ENCODE data around the gene RIPOR1. TPM values are rescaled to one million over a fixed set of nuclear protein-coding genes. Genes with fewer than 3 reads are reported as not detected.
A peak's percentile ranks its signal among the peaks of the same experiment; 100 is the strongest.

RIPOR1 gene
- total and polyA plus RNA-seq, 8 donors, result 31.8 to 53.8 (median 36.2) TPM

DNA sequence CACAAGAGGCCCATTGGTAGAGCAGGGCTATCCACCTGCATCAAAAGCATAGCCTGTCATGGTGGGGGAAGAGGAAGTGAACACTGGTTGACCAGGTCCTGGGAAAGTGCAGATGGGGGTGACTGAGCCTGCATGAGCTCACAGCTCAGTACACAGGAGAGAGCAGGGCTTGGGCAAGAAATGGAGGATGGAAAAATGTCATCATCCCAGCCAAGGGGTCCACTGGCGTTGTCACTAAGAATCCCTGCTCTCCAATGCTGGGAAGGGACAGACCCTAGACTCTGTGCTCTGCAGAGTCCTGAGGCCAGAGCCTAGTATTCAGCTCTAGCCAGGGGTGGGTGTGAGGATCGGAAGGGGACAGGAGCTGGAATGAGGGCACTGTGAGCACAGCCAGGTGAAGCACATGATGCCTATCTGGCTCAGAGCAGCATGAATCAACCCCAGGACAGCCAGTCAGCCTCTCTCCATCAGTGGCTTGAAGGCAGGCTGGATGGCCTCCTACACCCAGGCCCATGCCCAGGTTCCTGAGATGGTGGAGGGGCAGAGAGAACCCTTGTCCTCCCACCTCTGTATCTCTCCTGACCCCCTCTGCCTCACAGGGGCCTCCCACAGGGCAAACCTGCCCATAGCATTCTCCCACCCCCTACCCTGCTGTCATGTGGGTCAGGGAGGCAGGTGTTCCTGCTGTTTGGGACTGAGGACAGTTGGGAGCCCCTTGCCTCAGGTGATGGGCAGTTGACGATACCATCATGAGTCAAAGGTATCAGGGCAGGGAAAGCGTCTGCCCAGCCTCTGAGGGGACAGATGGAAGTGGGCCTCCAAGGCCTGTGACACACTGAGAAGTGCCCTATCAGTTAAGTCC, 19.9 kb downstream of the RIPOR1 start:
- 92% methylated on average over 4 of the region's 4 CpGs for WGBS, 2 donors
- DNase-seq, result peak in 1 of 6 donors; percentile 35
- FAIRE-seq, result no peak
- peaks cover 0 to 14% (median 6%) of the 10 kb centered on the region in 3 donors for H3K36me3 ChIP-seq
- no peaks in the 10 kb centered on the region for H3K27me3 ChIP-seq
- TF ChIP-seq, protein P1, sequence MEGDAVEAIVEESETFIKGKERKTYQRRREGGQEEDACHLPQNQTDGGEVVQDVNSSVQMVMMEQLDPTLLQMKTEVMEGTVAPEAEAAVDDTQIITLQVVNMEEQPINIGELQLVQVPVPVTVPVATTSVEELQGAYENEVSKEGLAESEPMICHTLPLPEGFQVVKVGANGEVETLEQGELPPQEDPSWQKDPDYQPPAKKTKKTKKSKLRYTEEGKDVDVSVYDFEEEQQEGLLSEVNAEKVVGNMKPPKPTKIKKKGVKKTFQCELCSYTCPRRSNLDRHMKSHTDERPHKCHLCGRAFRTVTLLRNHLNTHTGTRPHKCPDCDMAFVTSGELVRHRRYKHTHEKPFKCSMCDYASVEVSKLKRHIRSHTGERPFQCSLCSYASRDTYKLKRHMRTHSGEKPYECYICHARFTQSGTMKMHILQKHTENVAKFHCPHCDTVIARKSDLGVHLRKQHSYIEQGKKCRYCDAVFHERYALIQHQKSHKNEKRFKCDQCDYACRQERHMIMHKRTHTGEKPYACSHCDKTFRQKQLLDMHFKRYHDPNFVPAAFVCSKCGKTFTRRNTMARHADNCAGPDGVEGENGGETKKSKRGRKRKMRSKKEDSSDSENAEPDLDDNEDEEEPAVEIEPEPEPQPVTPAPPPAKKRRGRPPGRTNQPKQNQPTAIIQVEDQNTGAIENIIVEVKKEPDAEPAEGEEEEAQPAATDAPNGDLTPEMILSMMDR (IDR thresholded peaks at IDR 0.05), result no peak
- peaks cover 16 to 27% (median 22%) of the 10 kb centered on the region in 3 donors for H3K4me1 ChIP-seq
- no peak for ATAC-seq
- intact Hi-C loops (cut with DNase I), result no loop called here
- no peak overlapping the region for H3K27ac ChIP-seq
- no peak overlapping the region for H3K4me3 ChIP-seq
- H3K9me3 ChIP-seq, result no peaks in the 10 kb centered on the region

DNA sequence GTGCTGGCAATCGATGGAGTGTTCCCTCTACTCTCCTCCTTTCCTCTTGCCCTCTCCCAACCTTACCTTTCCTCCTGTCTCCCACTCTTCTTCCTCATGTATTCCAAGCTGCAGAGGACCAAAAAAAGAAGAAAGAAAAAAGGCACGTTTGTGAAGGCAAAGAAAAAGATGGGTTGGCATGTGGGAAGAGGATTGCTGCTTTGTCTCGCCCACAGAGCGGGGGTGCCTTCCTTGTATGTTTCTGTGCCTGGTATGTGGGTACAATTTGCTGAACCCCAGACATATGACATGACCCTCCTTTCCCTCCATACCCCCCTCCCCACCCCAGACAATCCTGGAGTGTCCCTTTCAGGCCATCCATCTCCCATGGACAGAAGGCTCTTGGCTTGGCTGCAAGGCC, 20.6 kb downstream of the RIPOR1 start:
- ATAC-seq (no peak), DNase-seq (peak in 1 of 6 donors; percentile 15), FAIRE-seq (no peak)
- Histone ChIP-seq H3K9me3 (no peaks in the 10 kb centered on the region), H3K4me3 (no peak overlapping the region), H3K4me1 (peaks cover 16 to 27% (median 22%) of the 10 kb centered on the region in 3 donors), H3K36me3 (peaks cover 0 to 13% (median 6%) of the 10 kb centered on the region in 3 donors), H3K27me3 (no peaks in the 10 kb centered on the region), H3K27ac (no peak overlapping the region)
- TF ChIP-seq, protein P1 (IDR thresholded peaks at IDR 0.05), result no peak
- intact Hi-C loops (cut with DNase I), result no loop called here
- 81 to 82% methylated on average over 4 of the region's 4 CpGs for WGBS, 2 donors

DNA sequence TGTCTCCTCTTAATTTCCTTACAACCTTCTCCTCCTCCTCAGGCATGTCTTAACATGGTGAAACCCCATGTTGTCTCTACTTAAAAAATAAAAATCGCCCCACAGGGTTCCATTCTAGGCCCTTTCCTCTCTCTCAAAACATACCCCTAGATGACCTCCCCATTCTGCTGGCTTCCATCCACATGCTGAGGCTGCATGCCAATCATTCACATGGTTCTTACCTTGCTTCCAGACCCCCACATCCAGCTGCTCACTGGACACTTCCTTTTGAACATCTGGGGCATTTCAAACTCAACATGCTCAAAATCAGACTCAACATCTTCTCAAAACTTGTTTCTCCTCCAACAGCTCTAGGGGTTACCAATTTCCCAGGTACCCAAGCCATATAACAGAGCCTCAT, 21.3 kb downstream of the RIPOR1 start:
- ATAC-seq, result no peak

DNA sequence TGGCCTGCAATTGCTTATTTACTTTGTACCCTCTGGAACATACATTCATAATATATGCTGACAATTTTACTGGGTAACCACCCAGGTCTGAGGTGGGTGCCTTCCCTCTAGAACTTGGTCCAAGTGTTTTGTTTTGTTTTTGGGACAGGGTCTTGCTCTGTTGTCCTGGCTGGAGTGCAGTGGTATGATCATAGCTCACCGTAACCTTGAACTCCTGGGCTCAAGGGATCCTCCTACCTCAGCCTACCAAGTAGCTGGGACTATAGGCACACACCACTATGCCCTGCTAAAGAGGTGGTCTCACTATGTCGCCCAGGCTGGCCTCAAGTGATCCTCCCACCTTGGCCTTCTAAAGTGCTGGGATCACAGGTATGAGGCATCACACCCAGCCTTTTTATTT, 22.5 kb downstream of the RIPOR1 start:
- ATAC-seq (no peak), DNase-seq (no peak), FAIRE-seq (no peak)
- no peaks in the 10 kb centered on the region for H3K27me3 ChIP-seq
- TF ChIP-seq, protein P1 (IDR thresholded peaks at IDR 0.05), result no peak
- peaks cover 13 to 26% (median 16%) of the 10 kb centered on the region in 3 donors for H3K4me1 ChIP-seq
- H3K9me3 ChIP-seq, result no peaks in the 10 kb centered on the region
- WGBS, 2 donors, result 93 to 97% methylated on average over 2 of the region's 2 CpGs
- no peak overlapping the region for H3K4me3 ChIP-seq
- H3K27ac ChIP-seq, result no peak overlapping the region
- intact Hi-C loops (cut with DNase I), result no loop called here
- no peaks in the 10 kb centered on the region for H3K36me3 ChIP-seq

More for the DNA sequence above, 21.3 kb downstream of the RIPOR1 start:
- Histone ChIP-seq H3K27me3 (no peaks in the 10 kb centered on the region), H3K36me3 (peaks cover 0 to 10% (median 6%) of the 10 kb centered on the region in 3 donors), H3K4me3 (no peak overlapping the region), H3K9me3 (no peaks in the 10 kb centered on the region), H3K27ac (no peak overlapping the region), H3K4me1 (peaks cover 16 to 27% (median 22%) of the 10 kb centered on the region in 3 donors)
- intact Hi-C loops (cut with DNase I), result no loop called here
- TF ChIP-seq, protein P1 (IDR thresholded peaks at IDR 0.05), result no peak
- WGBS, 2 donors, result 59 to 62% methylated on average over 1 of the region's 1 CpG
- DNase-seq, result peak in 1 of 6 donors; percentile 3
- FAIRE-seq, result no peak

DNA sequence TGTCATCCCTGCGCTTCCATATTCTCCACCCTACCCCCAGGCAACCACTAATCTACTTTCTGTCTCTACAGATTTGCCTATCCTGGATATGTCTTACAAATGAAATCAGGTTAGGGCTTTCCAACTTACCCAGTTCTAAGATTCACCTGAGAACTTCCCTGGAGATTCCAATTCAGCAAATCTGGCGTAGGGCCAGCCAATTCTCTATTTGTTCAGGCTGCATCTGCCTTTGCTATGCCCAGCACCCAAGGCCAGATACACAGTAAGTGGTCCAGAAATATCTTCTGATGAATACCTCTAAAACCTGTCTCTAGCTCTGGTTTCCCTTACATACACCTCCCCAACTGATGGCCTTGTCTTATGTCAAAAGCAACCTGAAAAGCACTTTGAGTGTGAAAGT, 23.3 kb downstream of the RIPOR1 start:
- no peaks in the 10 kb centered on the region for H3K36me3 ChIP-seq

More for the DNA sequence above, 23.3 kb downstream of the RIPOR1 start:
- ATAC-seq, result peak in 2 of 4 donors; percentile 28 to 37
- TF ChIP-seq, protein P1 (IDR thresholded peaks at IDR 0.05), result no peak
- Histone ChIP-seq H3K27ac (peak overlapping the region; percentile 30 to 42 (median 38)), H3K4me1 (peaks cover 6 to 17% (median 10%) of the 10 kb centered on the region in 3 donors), H3K9me3 (no peaks in the 10 kb centered on the region), H3K4me3 (no peak overlapping the region), H3K27me3 (no peaks in the 10 kb centered on the region)
- peak in 1 of 6 donors; percentile 47 for DNase-seq
- intact Hi-C loops (cut with DNase I), result no loop called here
- no peak for FAIRE-seq
- WGBS, 2 donors, result 66 to 70% methylated on average over 2 of the region's 2 CpGs
